Lower lobe of right lung (tissue), 2 donors: Measurements from ENCODE around the gene QSOX2. TPM values are rescaled to one million over a fixed set of nuclear protein-coding genes. Genes with fewer than 3 reads are reported as not detected.

Experiments
- ATAC-seq, 2 donors: fragments of 200-7000 bp; cut with Tn5 transposase; one replicate each; pipeline ENCODE4 v1.9.1; 2020 to 2022; ENCODE audit warnings: mild to moderate bottlenecking in 2 of 2, moderate library complexity in 2 of 2
- DNase-seq: peaks from one replicate; pipeline ENCODE4 v3.0.0-alpha.2; 2020
- H3K27ac ChIP-seq: fragments of 200-600 bp; one replicate; pipeline ENCODE4 v1.8.0; 2022
- H3K27me3 ChIP-seq: fragments of 200-600 bp; one replicate; pipeline ENCODE4 v1.8.0; 2022; ENCODE audit warnings: low read depth
- H3K36me3 ChIP-seq: fragments of 200-600 bp; one replicate; pipeline ENCODE4 v1.8.0; 2022; ENCODE audit warnings: mild to moderate bottlenecking
- H3K4me1 ChIP-seq: fragments of 200-600 bp; one replicate; pipeline ENCODE4 v1.8.0; 2022
- H3K4me3 ChIP-seq: fragments of 200-600 bp; one replicate; pipeline ENCODE4 v1.8.0; 2022; ENCODE audit warnings: mild to moderate bottlenecking
- H3K9me3 ChIP-seq: fragments of 200-600 bp; one replicate; pipeline ENCODE4 v1.8.0; 2022
- CTCF ChIP-seq: fragments of 200-600 bp; IDR thresholded peaks from one replicate; pipeline ENCODE4 v1.8.0; 2022; ENCODE audit warnings: antibody characterized with exemption, mild to moderate bottlenecking
- intact Hi-C: fragments of 100-400 bp; cut with DNase I; formaldehyde crosslinking; loops from one replicate; pipeline ENCODE4 v1.11.0; 2022
- total RNA-seq: library from RNA; stranded (reverse); fragmentation: NEBNext Ultra II Directional; extraction: Animal tissue kit (Norgen Biotek cat#: 25700); gene quantifications from one replicate; pipeline ENCODE4 v1.2.1, GENCODE V29; 2021
- donor health status: DM: no; HTN: yes; CAD: no; lungs with severe emphysema.

Gene QSOX2
- total RNA-seq, 1 donor from 2014 or later: 10.5 TPM

- Histone ChIP-seq H3K36me3 (no peaks in the 10 kb centered on the region), H3K9me3 (no peaks in the 10 kb centered on the region), H3K27me3 (peaks cover 28% of the 10 kb centered on the region), H3K4me3 (no peak overlapping the region), H3K4me1 (peaks cover 6% of the 10 kb centered on the region), H3K27ac (no peak overlapping the region)
- no peak for TF ChIP-seq CTCF
- intact Hi-C loops: no loop called here
- ATAC-seq (no peak), DNase-seq (no peak)
These were observed 41.4 kb upstream of the QSOX2 start for GRCh38 chr9:136286987-136287379.

GRCh38 chr9:136286359-136286986, 40.9 kb upstream of the QSOX2 start:
- H3K27me3 ChIP-seq: peaks cover 29% of the 10 kb centered on the region
- DNase-seq: no peak
- no peaks in the 10 kb centered on the region for H3K36me3 ChIP-seq
- TF ChIP-seq CTCF: no peak
- no peak for ATAC-seq
- H3K4me1 ChIP-seq: peaks cover 6% of the 10 kb centered on the region
- no peak overlapping the region for H3K4me3 ChIP-seq
- intact Hi-C loops: no loop called here
- no peaks in the 10 kb centered on the region for H3K9me3 ChIP-seq
- no peak overlapping the region for H3K27ac ChIP-seq

- H3K27me3 ChIP-seq: peaks cover 33% of the 10 kb centered on the region
- H3K9me3 ChIP-seq: no peaks in the 10 kb centered on the region
- H3K4me1 ChIP-seq: peaks cover 6% of the 10 kb centered on the region
- no peak overlapping the region for H3K4me3 ChIP-seq
- DNase-seq (no peak), ATAC-seq (no peak)
- H3K27ac ChIP-seq: no peak overlapping the region
- TF ChIP-seq CTCF: no peak
- intact Hi-C loops: no loop called here
- no peaks in the 10 kb centered on the region for H3K36me3 ChIP-seq
These were observed 40.1 kb upstream of the QSOX2 start for GRCh38 chr9:136285501-136286358.

GRCh38 chr9:136284951-136285350, 39.3 kb upstream of the QSOX2 start:
- Histone ChIP-seq H3K27me3 (peaks cover 31% of the 10 kb centered on the region), H3K9me3 (no peaks in the 10 kb centered on the region), H3K4me1 (peaks cover 6% of the 10 kb centered on the region), H3K36me3 (no peaks in the 10 kb centered on the region), H3K27ac (no peak overlapping the region), H3K4me3 (no peak overlapping the region)
- ATAC-seq (no peak), DNase-seq (no peak)
- intact Hi-C loops: no loop called here
- TF ChIP-seq CTCF: no peak

GRCh38 chr9:136284311-136284710, 38.7 kb upstream of the QSOX2 start:
- Histone ChIP-seq H3K4me1 (peaks cover 6% of the 10 kb centered on the region), H3K9me3 (no peaks in the 10 kb centered on the region), H3K4me3 (no peak overlapping the region), H3K36me3 (no peaks in the 10 kb centered on the region), H3K27me3 (peaks cover 31% of the 10 kb centered on the region), H3K27ac (no peak overlapping the region)
- TF ChIP-seq CTCF: no peak
- DNase-seq (no peak), ATAC-seq (no peak)
- intact Hi-C loops: no loop called here
